HepG2 (cell line): ENCODE measurements around the gene LUC7L2.

Experiments used
- BHLHE40 ChIP-seq: IDR thresholded peaks from 2 replicates; pipeline ENCODE4 v1.6.1; 2011; ENCODE audit warnings: low read length, improper control_type of control experiment
- BRD4 ChIP-seq: sonication (generic); formaldehyde crosslinking; IDR thresholded peaks from 2 replicates; pipeline ENCODE4 v1.4.0; 2020; ENCODE audit warnings: missing genetic modification reagents
- NFIC ChIP-seq: IDR thresholded peaks from 2 replicates; pipeline ENCODE4 v1.6.1; 2012; ENCODE audit warnings: mild to moderate bottlenecking, low read length, inconsistent platforms
- ZNF468 ChIP-seq: sonication (generic); formaldehyde crosslinking; IDR thresholded peaks from 2 replicates; pipeline ENCODE4 v1.8.0; 2022; ENCODE audit warnings: mild to moderate bottlenecking, moderate library complexity, missing genetic modification reagents
- TF ChIP-seq, protein P1 (sequence below): sonication (generic); formaldehyde crosslinking; IDR thresholded peaks from 2 replicates; pipeline ENCODE4 v1.5.0; 2020; ENCODE audit warnings: mild to moderate bottlenecking, low read depth, missing genetic modification reagents, borderline replicate concordance
- TF ChIP-seq, protein P2 (sequence below): sonication (generic); formaldehyde crosslinking; IDR thresholded peaks from 2 replicates; pipeline ENCODE4 v1.5.0; 2020; ENCODE audit warnings: mild to moderate bottlenecking, missing genetic modification reagents, moderate library complexity
- TF ChIP-seq, protein P3 (sequence below): sonication (generic); formaldehyde crosslinking; IDR thresholded peaks from 2 replicates; pipeline ENCODE4 v1.4.0; 2020; ENCODE audit warnings: missing genetic modification reagents

GRCh38 chr7:139329119-139329518, 30.6 kb upstream of the LUC7L2 start:
- TF ChIP-seq BHLHE40 (no peak), BRD4 (CRISPR knock-in tag) (no peak), NFIC (no peak), ZNF468 (CRISPR knock-in tag) (no peak)
- TF ChIP-seq, protein P1, sequence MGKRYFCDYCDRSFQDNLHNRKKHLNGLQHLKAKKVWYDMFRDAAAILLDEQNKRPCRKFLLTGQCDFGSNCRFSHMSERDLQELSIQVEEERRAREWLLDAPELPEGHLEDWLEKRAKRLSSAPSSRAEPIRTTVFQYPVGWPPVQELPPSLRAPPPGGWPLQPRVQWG (CRISPR knock-in tag), result no peak
- TF ChIP-seq, protein P2, sequence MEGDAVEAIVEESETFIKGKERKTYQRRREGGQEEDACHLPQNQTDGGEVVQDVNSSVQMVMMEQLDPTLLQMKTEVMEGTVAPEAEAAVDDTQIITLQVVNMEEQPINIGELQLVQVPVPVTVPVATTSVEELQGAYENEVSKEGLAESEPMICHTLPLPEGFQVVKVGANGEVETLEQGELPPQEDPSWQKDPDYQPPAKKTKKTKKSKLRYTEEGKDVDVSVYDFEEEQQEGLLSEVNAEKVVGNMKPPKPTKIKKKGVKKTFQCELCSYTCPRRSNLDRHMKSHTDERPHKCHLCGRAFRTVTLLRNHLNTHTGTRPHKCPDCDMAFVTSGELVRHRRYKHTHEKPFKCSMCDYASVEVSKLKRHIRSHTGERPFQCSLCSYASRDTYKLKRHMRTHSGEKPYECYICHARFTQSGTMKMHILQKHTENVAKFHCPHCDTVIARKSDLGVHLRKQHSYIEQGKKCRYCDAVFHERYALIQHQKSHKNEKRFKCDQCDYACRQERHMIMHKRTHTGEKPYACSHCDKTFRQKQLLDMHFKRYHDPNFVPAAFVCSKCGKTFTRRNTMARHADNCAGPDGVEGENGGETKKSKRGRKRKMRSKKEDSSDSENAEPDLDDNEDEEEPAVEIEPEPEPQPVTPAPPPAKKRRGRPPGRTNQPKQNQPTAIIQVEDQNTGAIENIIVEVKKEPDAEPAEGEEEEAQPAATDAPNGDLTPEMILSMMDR (CRISPR knock-in tag), result no peak
- TF ChIP-seq, protein P3, sequence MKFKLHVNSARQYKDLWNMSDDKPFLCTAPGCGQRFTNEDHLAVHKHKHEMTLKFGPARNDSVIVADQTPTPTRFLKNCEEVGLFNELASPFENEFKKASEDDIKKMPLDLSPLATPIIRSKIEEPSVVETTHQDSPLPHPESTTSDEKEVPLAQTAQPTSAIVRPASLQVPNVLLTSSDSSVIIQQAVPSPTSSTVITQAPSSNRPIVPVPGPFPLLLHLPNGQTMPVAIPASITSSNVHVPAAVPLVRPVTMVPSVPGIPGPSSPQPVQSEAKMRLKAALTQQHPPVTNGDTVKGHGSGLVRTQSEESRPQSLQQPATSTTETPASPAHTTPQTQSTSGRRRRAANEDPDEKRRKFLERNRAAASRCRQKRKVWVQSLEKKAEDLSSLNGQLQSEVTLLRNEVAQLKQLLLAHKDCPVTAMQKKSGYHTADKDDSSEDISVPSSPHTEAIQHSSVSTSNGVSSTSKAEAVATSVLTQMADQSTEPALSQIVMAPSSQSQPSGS, result no peak
